Tibial artery (tissue), 4 donors: Measurements from ENCODE around the gene TXNDC11.
A peak's percentile ranks its signal among the peaks of the same experiment; 100 is the strongest.

Source experiments
- DNase-seq, 2 donors: peaks; one replicate each; pipeline ENCODE4 v3.0.0-alpha.2; 2019
- H3K27ac ChIP-seq, 2 donors: fragments of 200-600 bp; sonication (generic) in 1 of 2; 1 replicate in 1 of 2; 2 replicates in 1 of 2; pipeline ENCODE4 v1.5.1; 2018 to 2019; ENCODE audit warnings: mild to moderate bottlenecking in 1 of 2
- H3K27me3 ChIP-seq, 2 donors: fragments of 200-600 bp; sonication (generic) in 1 of 2; one replicate each; pipeline versions ENCODE4 v1.5.1 to v1.6.0; 2016 to 2019
- H3K36me3 ChIP-seq, 3 donors: fragments of 200-600 bp; sonication (generic) in 2 of 3; one replicate each; pipeline ENCODE4 v1.5.1; 2016 to 2019; ENCODE audit warnings: mild to moderate bottlenecking in 2 of 3
- H3K4me1 ChIP-seq, 4 donors: fragments of 200-600 bp; sonication (generic) in 2 of 4; 1 replicate in 3 of 4; 2 replicates in 1 of 4; pipeline ENCODE4 v1.5.1; 2016 to 2019
- H3K4me3 ChIP-seq, 2 donors: fragments of 200-600 bp; sonication (generic) in 1 of 2; 1 replicate in 1 of 2; 2 replicates in 1 of 2; pipeline ENCODE4 v1.5.1; 2018 to 2019; ENCODE audit warnings: mild to moderate bottlenecking in 2 of 2
- H3K9me3 ChIP-seq, 3 donors: fragments of 200-600 bp; sonication (generic) in 1 of 3; one replicate each; pipeline ENCODE4 v1.5.1; 2016 to 2019
- CTCF ChIP-seq, 2 experiments: fragments of 200-600 bp in 1 of 2; fragments of 450-650 bp in 1 of 2; IDR thresholded peaks; one replicate each; pipeline ENCODE4 v1.5.1; 2017 to 2019; ENCODE audit warnings: antibody characterized with exemption in 2 of 2, mild to moderate bottlenecking in 1 of 2, moderate library complexity in 1 of 2
- intact Hi-C: fragments of 100-400 bp; cut with DNase I; formaldehyde crosslinking; loops from one replicate; pipeline ENCODE4 v1.15.0; 2023; ENCODE audit warnings: low total_unique reads

TXNDC11 gene

GRCh38 chr16:11632455-11632939 is 110.2 kb downstream of the TXNDC11 start:
- no peak for TF ChIP-seq CTCF (IDR thresholded peaks at IDR 0.05)
- H3K27me3 ChIP-seq, result no peaks in the 10 kb centered on the region
- H3K4me3 ChIP-seq, result peak overlapping the region in 1 of 2 donors; percentile 15
- H3K27ac ChIP-seq, result peak overlapping the region; percentile 80 to 81
- peak; percentile 63 to 88 for DNase-seq
- peaks cover 0 to 23% (median 14%) of the 10 kb centered on the region in 4 donors for H3K4me1 ChIP-seq
- no peaks in the 10 kb centered on the region for H3K36me3 ChIP-seq
- H3K9me3 ChIP-seq, result no peaks in the 10 kb centered on the region
- intact Hi-C loops, result no loop called here

- Histone ChIP-seq H3K36me3 (no peaks in the 10 kb centered on the region), H3K27ac (peak overlapping the region in 1 of 2 donors; percentile 29), H3K4me1 (peaks cover 0 to 23% (median 14%) of the 10 kb centered on the region in 4 donors), H3K4me3 (no peak overlapping the region), H3K9me3 (no peaks in the 10 kb centered on the region), H3K27me3 (no peaks in the 10 kb centered on the region)
- intact Hi-C loops, result no loop called here
- DNase-seq, result no peak
- no peak for TF ChIP-seq CTCF (IDR thresholded peaks at IDR 0.05)
Observed at GRCh38 chr16:11631214-11631613, 111.4 kb downstream of the TXNDC11 start.

- no peaks in the 10 kb centered on the region for H3K27me3 ChIP-seq
- H3K9me3 ChIP-seq, result no peaks in the 10 kb centered on the region
- no peak overlapping the region for H3K4me3 ChIP-seq
- TF ChIP-seq CTCF (IDR thresholded peaks at IDR 0.05), result no peak
- H3K27ac ChIP-seq, result no peak overlapping the region
- peaks cover 0 to 23% (median 14%) of the 10 kb centered on the region in 4 donors for H3K4me1 ChIP-seq
- intact Hi-C loops, result no loop called here
- no peak for DNase-seq
- no peaks in the 10 kb centered on the region for H3K36me3 ChIP-seq
Observed at GRCh38 chr16:11630768-11631056, 111.9 kb downstream of the TXNDC11 start.

GRCh38 chr16:11630046-11630767 is 112.5 kb downstream of the TXNDC11 start:
- Histone ChIP-seq H3K27ac (peak overlapping the region in 1 of 2 donors; percentile 40), H3K4me1 (peaks cover 0 to 23% (median 14%) of the 10 kb centered on the region in 4 donors), H3K9me3 (no peaks in the 10 kb centered on the region), H3K36me3 (no peaks in the 10 kb centered on the region), H3K27me3 (no peaks in the 10 kb centered on the region), H3K4me3 (no peak overlapping the region)
- intact Hi-C loops, result no loop called here
- no peak for DNase-seq
- no peak for TF ChIP-seq CTCF (IDR thresholded peaks at IDR 0.05)
